Hindlimb muscle (tissue), 1 donor: ENCODE data around the gene LDHAL6A. TPM values are rescaled to one million over a fixed set of nuclear protein-coding genes. Genes with fewer than 3 reads are reported as not detected.
"Not testable (repeated sequence)": the region's sequence is repeated elsewhere in the genome, so short reads cannot be mapped to it uniquely, and the experiment has no call there.

Source experiments
- DNase-seq: peaks from one replicate; pipeline ENCODE4 v3.0.0-alpha.2; 2013
- polyA plus RNA-seq: library from polyadenylated mRNA; unstranded; fragments of 120-200 nt; gene quantifications from one replicate; pipeline ENCODE4 v1.2.1, GENCODE V29; 2013; ENCODE audit not compliant: insufficient read length

Gene LDHAL6A
- 0.22 TPM for polyA plus RNA-seq

DNA sequence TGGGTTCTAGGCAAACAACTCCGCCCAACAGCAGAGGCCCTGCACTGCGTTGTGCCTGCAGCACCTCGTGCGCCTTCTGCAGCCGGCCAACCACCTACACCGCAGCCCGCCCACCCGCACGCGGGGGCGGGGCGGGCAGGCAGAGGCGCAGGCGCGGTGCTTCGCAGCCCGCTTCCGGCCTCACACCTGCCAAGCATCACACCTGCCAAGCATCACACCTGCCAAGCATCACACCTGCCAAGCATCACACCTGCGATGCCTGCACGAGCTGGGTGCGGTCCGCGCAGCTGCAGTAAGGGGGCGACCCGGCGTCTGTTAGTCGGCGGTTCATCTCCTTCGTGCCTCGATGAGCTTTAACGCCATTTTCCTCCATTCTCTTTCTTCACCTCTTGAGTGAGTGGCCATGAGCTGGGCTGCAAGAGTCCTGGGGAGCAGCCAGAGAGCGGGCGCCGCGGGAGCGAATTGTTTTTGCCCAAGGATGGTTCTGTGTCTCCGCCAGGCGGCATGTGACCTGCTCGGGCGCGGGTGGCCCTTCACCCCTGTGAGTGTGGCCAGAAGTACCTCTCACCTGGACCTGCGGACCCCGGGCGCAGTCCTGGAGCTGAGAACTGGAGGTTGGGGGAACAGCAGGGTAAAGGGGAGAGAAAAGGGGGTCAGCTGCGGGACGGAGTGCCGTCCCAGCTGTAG, at the start of gene LDHAL6A:
TSS of gene LDHAL6A (plus strand) at position 171 of the 687 bp plus-strand sequence. CDS start 825 bp downstream, outside the sequence.
- DNase-seq: no peak

DNA sequence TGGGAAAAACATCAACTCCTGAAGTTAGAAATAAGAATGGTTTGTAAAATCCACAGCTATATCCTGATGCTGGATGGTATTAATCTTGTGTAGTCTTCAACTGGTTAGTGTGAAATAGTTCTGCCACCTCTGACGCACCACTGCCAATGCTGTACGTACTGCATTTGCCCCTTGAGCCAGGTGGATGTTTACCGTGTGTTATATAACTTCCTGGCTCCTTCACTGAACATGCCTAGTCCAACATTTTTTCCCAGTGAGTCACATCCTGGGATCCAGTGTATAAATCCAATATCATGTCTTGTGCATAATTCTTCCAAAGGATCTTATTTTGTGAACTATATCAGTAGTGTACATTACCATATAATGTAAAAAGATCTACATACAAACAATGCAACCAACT, 48.3 kb upstream of the LDHAL6A start:
- not testable (repeated sequence) for DNase-seq

DNA sequence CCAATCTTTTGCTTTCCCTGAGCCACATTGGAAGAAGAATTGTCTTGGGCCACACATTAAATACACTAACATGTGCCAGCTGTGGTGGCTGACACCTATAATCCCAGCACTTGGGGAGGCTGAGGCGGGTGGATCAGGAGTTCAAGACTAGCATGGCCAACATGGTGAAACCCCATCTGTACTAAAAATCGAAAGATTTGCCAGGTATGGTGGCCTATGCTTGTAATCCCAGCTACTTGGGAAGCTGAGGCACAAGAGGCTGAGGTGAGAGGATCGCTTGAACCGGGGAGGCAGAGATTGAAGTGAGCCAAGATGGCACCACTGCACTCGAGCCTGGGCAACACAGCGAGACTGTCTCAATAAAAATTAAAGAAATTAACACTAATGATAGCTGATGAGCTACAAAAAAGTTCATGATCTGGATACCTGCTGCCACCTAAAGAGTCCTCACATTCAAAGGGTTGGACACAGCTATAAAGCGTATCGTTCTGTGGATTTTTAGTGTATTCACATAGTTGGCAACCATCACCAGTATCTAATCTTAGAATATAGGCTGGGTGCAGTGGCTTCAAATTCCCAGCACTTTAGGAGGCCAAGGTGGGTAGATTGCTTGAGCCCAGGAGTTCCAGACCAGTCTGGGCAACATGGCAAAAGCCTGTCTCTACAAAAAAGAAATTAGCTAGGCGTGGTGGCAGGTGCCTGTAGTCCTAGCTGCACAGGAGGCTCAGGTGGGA, 46.9 kb upstream of the LDHAL6A start:
- no peak for DNase-seq

DNA sequence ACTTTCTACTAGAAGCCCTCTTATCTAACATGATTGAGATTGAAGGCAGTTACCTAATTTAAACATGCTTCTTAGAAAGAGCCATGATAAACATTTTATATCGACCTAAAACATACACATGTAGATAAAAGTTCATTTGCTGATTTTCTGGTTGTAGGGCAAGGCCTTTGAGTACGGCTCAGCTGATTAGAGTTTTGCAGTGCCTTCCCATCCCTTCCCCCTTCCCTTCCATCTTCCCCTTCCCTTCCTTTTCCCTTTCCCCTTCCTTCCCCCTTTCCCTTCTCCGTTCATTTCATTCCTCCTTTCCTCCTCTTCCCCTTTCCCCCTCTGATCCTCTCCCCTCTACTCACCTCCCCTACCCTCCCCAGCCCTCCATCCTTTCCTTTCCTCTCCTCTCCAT, 39.2 kb upstream of the LDHAL6A start:
- no peak for DNase-seq

DNA sequence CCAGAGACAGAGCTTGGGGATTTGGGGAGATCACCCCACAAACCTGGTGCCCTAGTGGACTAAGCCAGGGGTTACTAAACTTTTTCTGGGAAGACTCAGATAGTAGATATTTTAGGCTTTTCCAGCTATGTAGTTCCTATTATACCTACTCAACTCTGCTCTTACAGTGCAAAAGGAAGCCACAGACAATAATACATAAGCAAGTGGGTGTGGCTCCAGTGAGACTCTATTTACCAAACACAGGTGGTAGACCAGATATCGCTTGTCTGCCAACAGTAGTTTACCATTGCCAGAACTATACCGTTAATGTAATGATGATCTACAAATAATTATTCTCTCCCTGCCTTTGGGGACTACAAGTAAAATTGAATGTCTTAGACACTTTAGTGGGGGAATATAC, 36.6 kb upstream of the LDHAL6A start:
- DNase-seq: no peak

DNA sequence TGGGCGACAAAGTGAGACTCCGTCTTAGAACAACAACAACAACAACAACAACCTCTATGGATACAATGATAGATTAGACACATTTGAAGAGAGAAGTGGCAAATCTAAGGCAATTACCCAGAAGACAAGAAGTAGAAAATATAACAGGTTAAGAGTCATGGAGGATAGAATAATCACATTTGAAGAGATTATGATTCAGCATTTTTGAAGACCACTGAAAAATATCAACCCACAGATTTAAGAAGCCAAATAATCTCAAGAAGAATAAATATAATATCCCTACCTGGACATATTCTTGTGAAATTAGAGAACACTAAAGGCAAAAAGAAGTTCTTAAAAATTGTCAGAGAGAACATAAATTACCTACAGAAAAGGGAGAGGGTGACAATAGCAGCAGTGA, 35.6 kb upstream of the LDHAL6A start:
- no peak for DNase-seq

DNA sequence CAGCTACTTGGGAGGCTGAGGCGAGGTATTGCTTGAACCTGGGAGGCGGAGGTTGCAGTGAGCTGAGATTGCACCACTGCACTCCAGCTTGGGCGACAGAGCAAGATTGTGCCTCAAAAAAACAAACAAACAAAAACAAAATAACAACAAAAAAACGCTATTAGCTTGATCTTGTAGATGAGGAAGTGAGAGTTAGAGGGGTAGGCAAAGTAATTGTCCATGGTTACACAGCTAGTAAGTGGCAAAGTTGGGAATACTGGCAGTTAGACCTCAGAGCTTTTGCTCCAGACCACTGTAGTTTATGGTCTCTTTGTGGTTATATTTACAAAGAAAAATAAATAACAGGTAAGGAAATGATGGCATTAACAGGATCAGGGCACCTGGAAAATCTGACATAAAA, 28.4 kb upstream of the LDHAL6A start:
- DNase-seq: no peak

DNA sequence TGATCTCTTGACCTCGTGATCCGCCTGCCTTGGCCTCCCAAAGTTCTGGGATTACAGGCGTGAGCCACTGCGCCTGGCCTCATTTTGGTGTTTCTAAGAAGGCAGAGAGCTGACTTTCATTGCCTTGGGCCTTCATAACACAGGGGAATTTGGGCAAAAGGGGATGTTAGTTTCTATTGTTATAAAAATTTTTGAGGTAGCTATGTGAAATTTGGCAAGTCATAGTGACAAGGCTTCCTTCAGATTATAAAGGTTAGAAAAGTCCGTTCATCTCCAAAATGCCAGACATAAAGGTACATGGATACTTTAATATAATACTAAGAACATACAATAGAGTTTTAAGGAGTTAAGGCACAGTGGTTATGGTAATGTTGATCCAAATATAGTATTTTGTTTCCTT, 26.3 kb upstream of the LDHAL6A start:
- no peak for DNase-seq

DNA sequence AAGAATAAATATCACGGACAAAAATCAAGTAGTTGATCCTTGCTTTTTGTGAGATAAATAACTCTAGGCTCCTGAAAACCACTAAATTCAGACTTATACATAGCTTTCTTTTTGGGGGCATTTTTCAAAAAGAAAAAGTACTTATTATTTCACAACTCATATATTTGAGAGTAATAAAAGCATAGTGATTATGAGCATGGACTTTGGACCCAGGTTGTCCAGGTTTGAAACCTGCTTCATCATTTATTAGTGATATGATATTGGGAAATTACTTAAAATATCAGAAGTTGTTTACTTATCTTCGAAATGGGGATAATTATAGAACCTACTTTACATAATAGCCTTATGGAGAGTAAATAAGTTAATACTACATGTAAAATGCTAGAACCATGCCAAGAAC, 17.0 kb upstream of the LDHAL6A start:
- DNase-seq: no peak

DNA sequence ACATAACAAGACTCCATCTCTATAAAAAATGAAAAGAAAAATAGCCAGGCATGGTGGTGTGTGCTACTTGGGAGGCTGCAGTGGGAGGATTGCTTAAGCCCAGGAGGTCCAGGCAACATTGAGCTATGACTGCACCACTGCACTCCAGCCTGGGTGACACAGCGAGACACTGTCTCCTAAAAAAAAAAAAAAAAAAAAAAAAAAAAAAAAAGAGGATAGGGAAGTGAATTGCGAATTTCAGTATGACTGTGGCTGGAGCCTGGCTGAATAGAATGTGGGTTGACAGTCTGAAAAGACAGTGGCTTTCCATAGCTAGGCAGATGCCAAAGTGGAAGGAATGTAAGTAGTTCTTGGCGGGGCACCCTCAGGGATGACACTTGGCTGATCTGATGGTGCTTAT, 6.4 kb upstream of the LDHAL6A start:
- no peak for DNase-seq

DNA sequence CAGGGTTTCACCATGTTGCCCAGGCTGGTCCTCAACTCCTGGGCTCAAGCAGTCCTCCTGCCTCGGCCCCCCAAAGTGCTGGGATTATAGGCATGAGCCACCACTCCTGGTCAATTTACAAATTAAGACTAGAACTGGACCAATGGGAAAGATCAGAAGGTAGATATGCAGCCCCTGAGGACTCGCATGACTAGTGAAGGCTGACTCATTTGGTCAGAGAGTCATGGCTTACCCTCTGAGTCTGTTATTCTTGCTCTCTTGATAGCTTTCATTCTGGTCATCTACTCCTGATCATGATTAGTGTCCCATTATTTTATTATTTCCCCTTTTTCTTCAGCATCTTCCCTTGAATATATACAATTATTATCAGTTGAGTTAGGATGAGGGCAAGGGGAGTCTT, 2.7 kb upstream of the LDHAL6A start:
- DNase-seq: no peak

DNA sequence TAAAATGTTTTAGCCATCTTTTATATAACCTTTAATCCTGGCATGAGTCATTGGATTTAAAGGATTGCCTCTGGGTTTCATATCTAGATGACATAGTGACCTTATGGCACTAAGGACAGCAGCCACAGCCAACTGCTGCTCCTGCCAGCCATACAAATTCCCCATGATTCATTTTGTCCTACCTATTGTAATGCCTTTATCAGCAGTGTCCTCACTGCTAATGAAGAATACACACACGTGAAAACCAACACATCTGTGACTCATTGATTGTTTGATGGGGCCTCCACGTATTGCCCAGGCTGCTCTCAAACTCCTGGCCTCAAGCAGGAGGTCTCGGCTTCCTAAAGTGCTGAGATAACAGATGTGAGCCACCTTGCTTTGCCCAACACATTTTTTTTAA, 1.8 kb downstream of the LDHAL6A start:
- DNase-seq: no peak

DNA sequence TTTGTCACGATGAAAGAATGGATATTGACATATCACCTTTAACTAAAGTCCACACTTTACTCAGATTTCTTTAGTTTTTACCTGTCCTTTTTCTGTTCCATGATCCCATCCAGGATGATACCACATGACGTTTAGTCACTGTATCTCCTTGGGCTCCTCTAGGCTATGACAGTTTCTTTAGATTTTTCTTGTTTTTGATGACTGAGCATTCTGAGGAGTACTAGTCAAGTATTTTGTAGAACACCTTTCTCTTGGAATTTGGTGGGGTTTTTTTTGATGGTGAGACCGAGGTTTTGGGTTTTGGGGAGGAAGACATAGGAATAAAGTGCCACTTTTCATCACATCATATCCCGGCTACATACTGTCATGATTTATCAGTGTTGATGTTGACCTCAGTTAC, 4.0 kb downstream of the LDHAL6A start:
- DNase-seq: no peak

DNA sequence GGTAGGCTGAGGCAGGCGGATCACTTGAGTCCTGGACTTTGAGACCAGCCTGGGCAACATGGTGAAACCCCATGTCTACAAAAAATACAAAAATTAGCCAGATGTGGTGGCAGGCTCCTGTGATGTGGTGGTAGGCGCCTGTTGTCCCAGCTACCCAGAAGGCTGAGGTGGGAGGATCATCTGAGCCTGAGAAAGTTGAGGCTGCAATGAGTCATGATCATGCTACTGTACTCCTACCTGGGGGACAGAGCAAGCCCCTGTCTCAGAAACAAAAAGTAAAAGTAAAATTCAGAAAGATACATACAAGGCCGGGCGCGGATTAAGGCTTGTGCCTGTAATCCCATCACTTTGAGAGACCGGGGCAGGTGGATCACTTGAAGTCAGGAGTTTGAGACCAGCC, 6.3 kb downstream of the LDHAL6A start:
- DNase-seq: no peak

DNA sequence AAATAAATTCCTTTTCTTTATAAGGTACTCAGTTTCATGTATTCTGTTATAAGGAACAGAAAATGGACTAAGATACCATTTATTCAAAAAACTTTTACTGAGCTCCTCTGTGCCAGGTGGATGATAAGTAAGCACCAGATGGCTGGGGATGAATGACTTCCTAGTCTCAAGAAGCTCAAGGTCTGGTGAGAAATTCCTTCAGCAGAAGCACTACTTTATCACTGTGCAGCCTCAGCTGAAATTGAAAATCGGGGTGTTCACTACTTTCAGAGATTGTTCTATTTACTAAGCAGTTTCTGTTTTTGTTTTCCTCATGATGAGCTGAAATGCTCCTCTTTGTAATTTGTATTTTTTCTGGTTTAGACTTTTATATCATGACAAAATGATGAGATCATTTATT, 7.8 kb downstream of the LDHAL6A start:
- DNase-seq: no peak

DNA sequence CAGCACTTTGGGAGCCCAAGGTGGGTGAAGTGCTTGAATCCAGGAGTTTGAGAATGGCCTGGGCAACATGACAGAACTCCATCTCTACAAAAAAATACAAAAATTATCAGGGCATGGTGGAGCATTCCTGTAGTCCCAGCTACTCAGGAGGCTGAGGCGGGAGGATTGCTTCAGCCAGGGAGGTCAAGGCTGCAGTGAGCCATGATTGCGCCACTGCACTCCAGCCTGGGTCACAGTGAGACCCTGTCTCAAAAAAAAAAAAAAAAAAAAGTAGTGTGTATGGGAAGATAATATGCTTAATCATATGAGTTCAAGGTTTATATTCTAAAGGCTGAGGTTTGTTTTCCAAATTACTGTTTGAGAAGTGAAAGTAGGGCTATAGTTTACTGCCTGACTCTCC, 10.7 kb downstream of the LDHAL6A start:
- no peak for DNase-seq

DNA sequence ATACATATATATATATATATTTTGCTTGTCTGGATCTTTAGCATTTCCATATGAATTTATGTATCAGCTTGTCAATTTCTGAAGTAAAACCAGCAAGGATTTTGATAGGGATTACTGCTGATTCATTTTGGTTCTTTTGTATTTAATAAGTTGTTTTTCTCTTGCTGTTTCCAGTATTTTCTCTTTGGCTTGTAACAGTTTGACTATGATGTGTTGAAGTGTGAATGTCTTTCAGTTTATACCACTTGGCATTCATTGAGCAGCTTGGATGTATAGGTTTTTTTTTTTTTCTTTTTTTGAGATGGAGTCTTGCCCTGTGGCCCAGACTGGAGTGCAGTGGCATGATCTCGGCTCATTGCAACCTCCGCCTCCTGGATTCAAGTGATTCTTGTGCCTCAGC, 12.4 kb downstream of the LDHAL6A start:
- DNase-seq: no peak

DNA sequence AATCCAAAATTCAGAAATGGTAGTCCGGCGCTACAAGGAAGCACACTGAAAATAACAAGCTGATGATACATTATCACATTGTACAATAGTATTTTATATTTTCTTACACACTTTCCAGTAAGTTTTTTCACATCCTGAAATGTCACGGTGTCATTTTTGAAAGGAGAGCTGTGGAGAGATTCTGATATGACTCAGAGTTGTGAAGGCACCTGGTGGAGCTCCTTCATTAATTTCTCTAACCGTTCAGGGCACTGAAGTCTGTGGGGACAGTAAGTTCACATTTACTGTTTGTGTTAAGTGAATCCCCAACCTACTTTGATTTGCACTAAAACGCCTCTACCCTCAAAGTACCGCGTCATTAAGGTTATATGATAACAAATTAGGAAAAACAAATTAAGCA, 13.3 kb downstream of the LDHAL6A start:
- no peak for DNase-seq

DNA sequence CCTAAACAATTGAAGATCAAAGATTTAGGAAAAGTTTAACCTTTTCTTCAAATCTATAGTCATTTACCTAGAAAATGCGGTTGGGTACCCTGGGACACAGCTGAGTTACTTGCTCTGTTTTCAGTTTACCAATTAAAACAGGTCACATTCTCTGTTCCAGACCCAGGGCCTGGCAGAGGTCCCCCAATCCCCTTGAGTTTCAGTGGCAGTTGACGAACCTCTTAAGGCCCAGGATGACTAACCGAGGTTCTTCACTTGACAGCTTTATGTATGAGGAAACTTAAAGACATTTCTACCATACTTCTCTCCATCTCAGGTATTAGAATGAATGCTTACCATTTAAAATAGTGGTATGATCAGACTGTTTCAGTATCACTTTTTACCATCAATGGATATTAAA, 16.3 kb downstream of the LDHAL6A start:
- no peak for DNase-seq

DNA sequence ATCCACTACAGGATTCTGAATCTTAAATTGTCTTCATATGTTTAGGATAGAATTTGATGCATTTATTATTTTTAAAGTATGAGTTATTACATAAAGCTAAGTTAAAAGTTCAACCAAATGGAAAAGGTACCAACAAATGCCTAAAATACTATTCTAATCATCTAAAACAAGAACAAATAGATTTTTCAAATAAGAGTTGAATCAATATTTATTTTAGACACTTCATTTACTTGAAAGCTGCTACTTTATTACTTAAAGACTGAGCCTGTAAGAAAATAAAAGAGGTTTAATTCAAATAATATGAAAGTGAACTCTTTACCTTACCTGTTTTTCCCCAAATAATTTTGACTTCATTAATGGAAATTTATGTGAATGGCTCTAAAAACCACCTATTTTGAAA, 16.9 kb downstream of the LDHAL6A start:
- DNase-seq: no peak

DNA sequence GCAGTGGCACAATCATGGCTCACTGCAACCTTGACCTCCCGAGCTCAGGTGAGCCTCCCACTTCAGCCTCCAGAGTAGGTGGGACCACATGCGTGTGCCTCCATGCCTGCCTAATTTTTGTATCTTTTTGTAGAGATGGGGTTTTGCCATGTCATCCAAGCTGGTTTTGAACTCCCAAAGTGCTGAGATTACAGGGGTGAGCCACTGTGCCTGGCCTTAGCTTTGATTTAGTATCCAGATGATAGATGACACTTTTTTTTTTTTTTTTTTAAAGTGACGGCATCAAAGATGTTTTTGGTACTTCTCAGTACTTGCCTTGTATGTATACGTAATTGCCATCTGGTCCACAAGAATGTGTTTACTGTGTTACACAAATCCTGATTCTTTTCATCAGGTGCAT, 23.4 kb downstream of the LDHAL6A start:
- no peak for DNase-seq

DNA sequence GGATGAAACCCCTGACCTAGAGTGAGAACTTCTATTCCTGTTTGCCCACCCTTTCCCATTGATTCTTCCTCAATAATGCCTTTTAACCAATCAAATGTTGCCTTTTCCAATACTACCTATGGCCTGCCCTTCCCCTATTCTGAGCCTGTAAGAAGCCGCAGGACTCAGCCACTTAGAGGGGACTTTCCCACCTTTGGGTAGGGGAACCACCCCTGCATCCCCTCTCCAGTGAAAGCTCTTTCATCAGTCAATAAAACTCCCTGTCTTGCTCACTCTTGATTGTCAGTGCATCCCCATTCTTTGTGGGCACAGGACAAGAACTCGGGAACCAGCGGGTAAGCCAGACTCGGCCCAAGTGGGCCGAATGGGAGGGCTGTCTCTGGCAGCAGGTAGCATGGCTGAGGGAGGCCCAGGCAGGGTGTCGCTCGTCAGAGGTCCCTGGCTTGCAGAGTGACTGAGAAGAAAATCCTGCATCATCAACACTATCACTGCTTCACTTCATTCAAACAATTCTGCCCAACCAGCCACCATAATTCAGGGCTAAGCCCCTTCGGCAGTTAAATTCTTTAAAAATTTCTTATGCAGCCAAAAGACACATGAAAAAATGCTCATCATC, 30.4 kb downstream of the LDHAL6A start:
- no peak for DNase-seq

DNA sequence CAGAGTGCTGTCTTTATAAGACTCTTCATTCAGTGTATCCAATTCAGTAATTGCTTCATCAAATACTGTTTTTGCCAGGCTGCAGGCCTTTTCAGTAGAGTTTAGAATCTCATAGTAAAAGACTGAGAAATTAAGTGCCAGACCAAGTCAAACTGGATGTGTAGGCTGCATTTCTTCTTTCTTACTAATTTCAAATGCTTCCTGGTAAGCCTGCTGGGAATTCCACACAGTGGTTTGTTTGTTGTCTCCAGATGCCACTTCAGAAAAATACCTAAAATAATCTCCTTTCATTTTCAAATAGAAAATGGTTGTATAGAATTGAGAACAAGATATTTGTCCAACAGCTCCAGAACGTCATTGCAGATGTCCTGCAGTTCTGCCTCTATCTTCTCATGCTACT, 34.7 kb downstream of the LDHAL6A start:
- no peak for DNase-seq
